T-cell (primary cell): ENCODE measurements around the gene TIMM17A. TPM values are rescaled to one million over a fixed set of nuclear protein-coding genes. Genes with fewer than 3 reads are reported as not detected.

Experiments
- ATAC-seq, 4 experiments: fragments of 200-7000 bp in 3 of 4; fragments of 150-1000 bp in 1 of 4; cut with Tn5 transposase; replicated peaks in 1 of 4; 1 replicate in 3 of 4; 2 replicates in 1 of 4; pipeline ENCODE4 v1.10.0; 2021; ENCODE audit warnings: moderate library complexity in 3 of 4, mild to moderate bottlenecking in 2 of 4, moderate number of reproducible peaks in 1 of 4
- CTCF ChIA-PET, 2 donors: fragments of 300-600 bp; sonication (Branson Sonifier 250); formaldehyde crosslinking; loops; one replicate each; lab custom pipeline; 2022; ENCODE audit warnings: antibody characterized with exemption in 2 of 2; lab: Charles Lee
- POLR2A ChIA-PET, 2 donors: fragments of 300-600 bp; sonication (Branson Sonifier 250); formaldehyde crosslinking; loops; one replicate each; lab custom pipeline; 2022; ENCODE audit warnings: antibody characterized with exemption in 2 of 2; lab: Charles Lee
- DNase-seq, 35 experiments: peaks; one replicate each; pipeline versions ENCODE4 v3.0.0 to v3.0.0-alpha.2; 2013 to 2023
- H3K27ac ChIP-seq: one replicate; pipeline ENCODE4 v1.5.1; 2013; ENCODE audit warnings: low read length
- H3K27me3 ChIP-seq, 2 experiments: replicated peaks in 1 of 2; 1 replicate in 1 of 2; 2 replicates in 1 of 2; pipeline versions ENCODE4 v1.6.1 to v1.7.0; 2013; ENCODE audit warnings: low read length in 1 of 2, mixed read lengths in 1 of 2; ENCODE audit not compliant: control insufficient read depth in 2 of 2, insufficient read depth in 2 of 2; ENCODE audit errors: extremely low read depth in 1 of 2
- H3K36me3 ChIP-seq, 2 donors: 1 replicate in 1 of 2; 2 replicates in 1 of 2; pipeline versions ENCODE4 v1.6.1 to v1.7.0; 2013; ENCODE audit warnings: low read length in 1 of 2; ENCODE audit not compliant: control insufficient read depth in 2 of 2, insufficient read depth in 1 of 2; ENCODE audit errors: extremely low read depth in 1 of 2
- H3K4me1 ChIP-seq, 2 experiments: 1 replicate in 1 of 2; 2 replicates in 1 of 2; pipeline versions ENCODE4 v1.6.1 to v1.7.0; 2013; ENCODE audit warnings: low read length in 2 of 2, mixed read lengths in 1 of 2; ENCODE audit not compliant: insufficient read depth in 2 of 2, control insufficient read depth in 1 of 2; ENCODE audit errors: extremely low read depth in 1 of 2
- H3K4me3 ChIP-seq, 2 donors: 1 replicate in 1 of 2; 2 replicates in 1 of 2; pipeline versions ENCODE4 v1.5.1 to v1.7.0; 2013; ENCODE audit warnings: mild to moderate bottlenecking in 2 of 2, low read length in 1 of 2, moderate library complexity in 1 of 2; ENCODE audit not compliant: control insufficient read depth in 1 of 2; ENCODE audit errors: extremely low read depth in 1 of 2
- H3K9me3 ChIP-seq: 2 replicates; pipeline ENCODE4 v1.7.0; 2013
- H3K27ac Mint-ChIP-seq, 2 donors: one replicate each; pipeline ENCODE4 v1.8.0; 2020 to 2021; ENCODE audit warnings: mild to moderate bottlenecking in 2 of 2, mixed read lengths in 2 of 2
- H3K27me3 Mint-ChIP-seq, 2 donors: one replicate each; pipeline ENCODE4 v1.8.0; 2021 to 2022; ENCODE audit warnings: mixed read lengths in 2 of 2
- H3K36me3 Mint-ChIP-seq: one replicate; pipeline ENCODE4 v1.8.0; 2021; ENCODE audit warnings: mixed read lengths
- H3K4me1 Mint-ChIP-seq, 3 donors: one replicate each; pipeline ENCODE4 v1.8.0; 2020 to 2022; ENCODE audit warnings: mixed read lengths in 3 of 3, mild to moderate bottlenecking in 1 of 3
- H3K4me3 Mint-ChIP-seq, 3 donors: one replicate each; pipeline ENCODE4 v1.8.0; 2020 to 2022; ENCODE audit warnings: mild to moderate bottlenecking in 3 of 3, mixed read lengths in 3 of 3, moderate library complexity in 3 of 3
- H3K9me3 Mint-ChIP-seq, 3 donors: one replicate each; pipeline ENCODE4 v1.8.0; 2020 to 2022; ENCODE audit warnings: mixed read lengths in 3 of 3
- WGBS: methylation state at CpG from one replicate; pipeline ENCODE4 v1.1.5; 2013; ENCODE audit warnings: missing lambda C conversion rate; ENCODE audit not compliant: insufficient coverage; 5-methylcytosine and 5-hydroxymethylcytosine counted together
- total RNA-seq, 35 experiments: library from RNA in 6 of 35; stranded (reverse) in 6 of 35; fragments of 120-200 nt in 1 of 35; gene quantifications; one replicate each; pipeline versions ENCODE4 v1.2.1 to v1.2.4 and lab custom pipeline; 2013 to 2026

Gene TIMM17A
- total RNA-seq, 5 donors from 2014 or later (not counting 1 experiment from before 2014, with no cell fraction given), result 28.7 to 37.6 (median 29.9) TPM

DNA sequence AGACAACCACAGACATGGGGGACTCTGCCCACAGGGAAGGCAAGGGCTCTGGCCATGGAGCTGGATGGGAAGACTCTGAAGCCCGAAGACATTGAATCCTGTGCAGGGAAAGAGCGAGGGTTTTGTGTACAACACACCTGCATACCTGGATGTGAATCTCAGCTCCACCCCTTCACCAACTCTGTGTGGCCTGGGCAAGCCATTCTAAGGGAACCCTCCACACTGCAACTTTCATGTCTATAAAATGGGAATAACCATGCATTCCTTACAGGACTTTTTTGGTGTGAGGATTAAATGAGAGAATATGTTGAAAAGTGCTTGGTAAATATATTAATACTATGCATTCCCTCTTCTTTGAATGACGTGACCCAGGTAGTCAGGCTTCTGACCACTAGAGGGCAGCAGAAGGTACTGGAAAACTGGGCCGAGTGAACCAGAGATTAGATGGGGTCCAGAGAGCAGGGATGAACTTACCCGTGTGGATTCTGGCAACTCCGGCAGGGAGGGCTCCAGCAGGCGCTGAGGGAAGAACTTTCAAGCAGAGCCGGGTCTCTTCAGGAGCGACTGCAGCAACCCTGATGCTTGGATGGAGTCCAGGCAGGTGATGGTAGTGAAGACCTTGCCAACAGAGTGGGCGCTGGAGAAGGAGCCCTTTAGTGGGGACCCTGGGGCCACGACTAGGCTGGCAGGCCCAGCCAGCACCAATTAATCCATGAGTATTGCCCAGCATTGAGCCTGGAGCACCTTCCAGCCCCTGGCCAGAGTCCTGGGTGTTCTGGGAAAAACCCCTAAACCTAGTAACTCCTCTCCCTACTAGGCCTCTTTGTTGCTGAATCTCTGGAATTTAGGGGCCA is 54.2 kb downstream of the TIMM17A start:
- Histone ChIP-seq H3K4me1 (peaks cover 0 to 4% of the 10 kb centered on the region in 2 experiments), H3K27me3 (peaks cover 0 to 9% of the 10 kb centered on the region in 2 experiments), H3K27ac (no peak overlapping the region), H3K4me3 (no peak overlapping the region), H3K36me3 (peaks cover 11 to 12% of the 10 kb centered on the region in 2 donors), H3K9me3 (no peaks in the 10 kb centered on the region)
- Mint-ChIP-seq H3K27me3 (no peaks in the 10 kb centered on the region), H3K27ac (no peak overlapping the region), H3K9me3 (no peaks in the 10 kb centered on the region), H3K36me3 (peaks cover 13% of the 10 kb centered on the region), H3K4me1 (peaks cover 0 to 5% (median 2%) of the 10 kb centered on the region in 3 donors), H3K4me3 (no peak overlapping the region)
- CTCF ChIA-PET, result interaction anchor here in 1 of 2 donors (0.6 to 0.9 kb wide), 3 partner anchors 89 to 407 kb away, joined by 3 to 5 read pairs (median 3); no protein-coding TSS in a partner anchor
- ATAC-seq, result peak; percentile 65 to 75 (median 69)
- POLR2A ChIA-PET, result no interaction called here
- DNase-seq, result peak in 30 of 35 experiments; percentile 12 to 75 (median 42)
- WGBS, result 27% methylated on average over 5 of the region's 11 CpGs

DNA sequence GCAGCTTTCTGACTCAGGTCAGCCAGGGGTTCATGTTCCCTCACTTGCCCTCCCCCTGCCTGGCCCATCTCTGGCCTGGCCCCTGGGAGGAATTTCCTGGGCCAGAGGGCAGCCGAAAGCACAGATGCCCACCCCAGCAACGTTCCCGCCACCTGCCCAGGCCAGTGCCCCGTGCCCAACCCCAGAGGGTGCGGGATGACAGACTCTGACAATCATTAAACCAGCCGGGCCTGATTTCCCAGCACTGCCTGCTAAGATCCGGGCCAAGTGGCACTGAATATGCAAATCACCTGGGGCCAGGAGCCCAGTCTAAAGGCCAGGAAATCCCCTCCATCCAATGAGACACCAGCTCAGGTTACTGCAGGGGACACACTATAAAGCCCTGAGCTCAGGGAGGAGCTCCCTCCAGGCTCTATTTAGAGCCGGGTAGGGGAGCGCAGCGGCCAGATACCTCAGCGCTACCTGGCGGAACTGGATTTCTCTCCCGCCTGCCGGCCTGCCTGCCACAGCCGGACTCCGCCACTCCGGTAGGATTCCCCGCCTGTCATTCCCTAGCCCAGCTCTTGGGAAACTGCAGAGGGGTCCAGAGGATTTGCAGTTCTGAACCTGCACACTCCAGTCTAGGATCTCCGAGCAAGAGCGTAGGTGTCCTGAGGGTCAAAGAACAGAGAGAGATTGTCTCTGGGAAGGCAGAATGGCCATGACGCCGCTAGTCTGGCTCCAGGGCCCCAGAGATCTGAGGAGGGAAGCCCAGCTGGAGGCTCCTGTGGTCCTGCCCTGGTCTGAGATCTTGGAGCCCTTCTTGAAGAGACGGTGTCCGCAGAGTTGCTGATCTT is 55.1 kb downstream of the TIMM17A start, which contains the start of gene ELF3:
ELF3 (plus strand) TSS at position 408 of the 836 bp plus-strand sequence. CDS start 550 bp downstream, outside the sequence.
- H3K4me3 ChIP-seq, result no peak within 1 kb of the TSS
- DNase-seq (no peak), ATAC-seq (no peak)
- H3K27ac ChIP-seq, result no peak within 1 kb of the TSS
- ChIA-PET POLR2A (no interaction called here), CTCF (interaction anchor here in 1 of 2 donors (0.6 to 0.9 kb wide), 2 partner anchors 125 to 408 kb away, joined by 3 to 5 read pairs; no protein-coding TSS in a partner anchor)
- peaks cover 3 to 4% of the 10 kb centered on the region in 2 donors for H3K36me3 ChIP-seq
- H3K27me3 Mint-ChIP-seq, result no peaks in the 10 kb centered on the region
- H3K27me3 ChIP-seq, result peaks cover 0 to 12% of the 10 kb centered on the region in 2 experiments
- H3K27ac Mint-ChIP-seq, result no peak within 1 kb of the TSS
- no peaks in the 10 kb centered on the region for H3K9me3 Mint-ChIP-seq
- peaks cover 0 to 5% (median 2%) of the 10 kb centered on the region in 3 donors for H3K4me1 Mint-ChIP-seq
- 88% methylated on average over 22 of the region's 24 CpGs for WGBS
- H3K4me1 ChIP-seq, result peaks cover 0 to 4% of the 10 kb centered on the region in 2 experiments
- H3K36me3 Mint-ChIP-seq, result peaks cover 10% of the 10 kb centered on the region
- no peak within 1 kb of the TSS for H3K4me3 Mint-ChIP-seq
- no peaks in the 10 kb centered on the region for H3K9me3 ChIP-seq

DNA sequence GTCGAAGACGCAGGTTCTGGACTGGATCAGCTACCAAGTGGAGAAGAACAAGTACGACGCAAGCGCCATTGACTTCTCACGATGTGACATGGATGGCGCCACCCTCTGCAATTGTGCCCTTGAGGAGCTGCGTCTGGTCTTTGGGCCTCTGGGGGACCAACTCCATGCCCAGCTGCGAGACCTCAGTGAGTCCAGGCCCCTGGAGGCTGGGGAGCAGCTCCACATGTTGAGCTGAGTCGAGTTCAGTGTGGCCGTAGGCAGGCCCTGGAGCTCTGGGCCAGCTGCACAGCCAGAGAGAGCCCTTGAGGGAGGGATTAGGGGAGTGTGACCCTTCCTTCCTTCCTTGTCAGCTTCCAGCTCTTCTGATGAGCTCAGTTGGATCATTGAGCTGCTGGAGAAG is 56.7 kb downstream of the TIMM17A start:
- Mint-ChIP-seq H3K27ac (no peak overlapping the region), H3K9me3 (no peaks in the 10 kb centered on the region), H3K4me1 (peaks cover 0 to 5% (median 2%) of the 10 kb centered on the region in 3 donors), H3K4me3 (no peak overlapping the region), H3K36me3 (peaks cover 3% of the 10 kb centered on the region), H3K27me3 (peaks cover 2 to 3% of the 10 kb centered on the region in 2 donors)
- Histone ChIP-seq H3K4me1 (peaks cover 0 to 4% of the 10 kb centered on the region in 2 experiments), H3K4me3 (no peak overlapping the region), H3K9me3 (no peaks in the 10 kb centered on the region), H3K27me3 (peaks cover 0 to 14% of the 10 kb centered on the region in 2 experiments), H3K36me3 (no peaks in the 10 kb centered on the region), H3K27ac (no peak overlapping the region)
- DNase-seq (no peak), ATAC-seq (no peak)
- POLR2A ChIA-PET, result interaction anchor here in 1 of 2 donors (0.6 kb wide), 1 partner anchor 1073 kb away, joined by 4 read pairs; no protein-coding TSS in a partner anchor
- CTCF ChIA-PET, result interaction anchor here (0.6 to 2.2 kb wide), 2 partner anchors 12 to 117 kb away, joined by 3 to 8 read pairs; no protein-coding TSS in a partner anchor
- 96% methylated on average over 9 of the region's 11 CpGs for WGBS

DNA sequence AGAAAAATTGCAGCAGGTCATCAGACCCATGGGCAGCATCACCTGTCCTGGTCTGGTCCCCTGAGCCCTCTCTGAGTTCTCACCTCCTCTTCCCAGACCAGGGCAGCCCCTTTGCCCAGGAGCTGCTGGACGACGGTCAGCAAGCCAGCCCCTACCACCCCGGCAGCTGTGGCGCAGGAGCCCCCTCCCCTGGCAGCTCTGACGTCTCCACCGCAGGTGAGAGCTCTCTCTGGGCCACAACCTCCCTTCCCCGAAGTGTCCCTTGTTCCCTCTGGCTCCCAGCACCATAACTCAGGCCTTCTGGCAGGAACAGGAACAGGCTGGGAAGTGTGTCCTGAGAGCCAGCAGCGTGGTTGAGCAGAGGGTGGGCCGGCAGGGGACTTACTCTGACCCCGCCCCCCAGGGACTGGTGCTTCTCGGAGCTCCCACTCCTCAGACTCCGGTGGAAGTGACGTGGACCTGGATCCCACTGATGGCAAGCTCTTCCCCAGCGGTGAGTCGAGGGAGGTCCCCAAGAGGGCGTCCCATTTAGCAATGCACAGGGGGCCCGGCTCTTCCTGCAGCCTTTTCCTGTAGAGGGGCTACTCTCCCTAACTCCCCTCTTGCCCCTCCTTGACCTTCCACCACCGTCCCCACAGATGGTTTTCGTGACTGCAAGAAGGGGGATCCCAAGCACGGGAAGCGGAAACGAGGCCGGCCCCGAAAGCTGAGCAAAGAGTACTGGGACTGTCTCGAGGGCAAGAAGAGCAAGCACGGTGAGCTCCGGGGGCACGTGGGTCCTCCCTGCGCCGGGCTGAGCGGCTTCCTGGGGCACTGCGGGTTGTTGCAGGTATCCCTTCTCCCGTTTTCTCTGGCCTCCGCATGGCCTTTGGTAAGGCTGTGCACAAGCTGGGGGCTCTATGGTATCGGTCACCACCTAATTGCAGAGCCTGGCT is 57.5 kb downstream of the TIMM17A start:
- peaks cover 6 to 9% of the 10 kb centered on the region in 2 donors for H3K27me3 Mint-ChIP-seq
- no peaks in the 10 kb centered on the region for H3K36me3 ChIP-seq
- ChIA-PET POLR2A (interaction anchor here in 1 of 2 donors (0.5 kb wide), 1 partner anchor 44 kb away, joined by 3 read pairs; no protein-coding TSS in a partner anchor), CTCF (interaction anchor here (0.6 to 2.2 kb wide), 4 partner anchors 13 to 739 kb away, joined by 3 to 8 read pairs (median 3); no protein-coding TSS in a partner anchor)
- ATAC-seq (no peak), DNase-seq (no peak)
- H3K27ac Mint-ChIP-seq, result no peak overlapping the region
- 76% methylated on average over 25 of the region's 35 CpGs for WGBS
- peaks cover 0 to 20% of the 10 kb centered on the region in 2 experiments for H3K27me3 ChIP-seq
- peaks cover 3% of the 10 kb centered on the region for H3K36me3 Mint-ChIP-seq
- H3K9me3 Mint-ChIP-seq, result no peaks in the 10 kb centered on the region
- no peak overlapping the region for H3K4me3 ChIP-seq
- peaks cover 0 to 5% (median 2%) of the 10 kb centered on the region in 3 donors for H3K4me1 Mint-ChIP-seq
- H3K4me1 ChIP-seq, result peaks cover 0 to 4% of the 10 kb centered on the region in 2 experiments
- H3K4me3 Mint-ChIP-seq, result no peak overlapping the region
- no peaks in the 10 kb centered on the region for H3K9me3 ChIP-seq
- no peak overlapping the region for H3K27ac ChIP-seq

DNA sequence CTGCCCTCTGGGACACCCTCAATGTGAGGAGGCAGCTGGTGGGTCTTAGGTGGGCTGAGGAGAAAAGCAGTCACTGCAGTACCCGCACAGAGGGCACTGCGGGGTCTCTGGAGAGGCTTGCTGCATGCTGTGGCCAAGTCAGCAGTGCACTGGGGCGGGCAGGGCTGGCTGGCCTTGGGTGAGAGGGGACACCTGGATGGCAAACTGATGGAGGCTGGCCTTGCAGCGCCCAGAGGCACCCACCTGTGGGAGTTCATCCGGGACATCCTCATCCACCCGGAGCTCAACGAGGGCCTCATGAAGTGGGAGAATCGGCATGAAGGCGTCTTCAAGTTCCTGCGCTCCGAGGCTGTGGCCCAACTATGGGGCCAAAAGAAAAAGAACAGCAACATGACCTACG is 58.3 kb downstream of the TIMM17A start:
- H3K27me3 Mint-ChIP-seq, result peaks cover 8 to 11% of the 10 kb centered on the region in 2 donors
- CTCF ChIA-PET, result interaction anchor here (0.5 to 2.2 kb wide), 4 partner anchors 14 to 1801 kb away, joined by 3 to 8 read pairs (median 4); no protein-coding TSS in a partner anchor
- H3K36me3 ChIP-seq, result no peaks in the 10 kb centered on the region
- peaks cover 0 to 4% of the 10 kb centered on the region in 2 experiments for H3K4me1 ChIP-seq
- ATAC-seq, result no peak
- POLR2A ChIA-PET, result no interaction called here
- H3K9me3 Mint-ChIP-seq, result no peaks in the 10 kb centered on the region
- H3K4me1 Mint-ChIP-seq, result peaks cover 0 to 5% (median 2%) of the 10 kb centered on the region in 3 donors
- H3K9me3 ChIP-seq, result no peaks in the 10 kb centered on the region
- peaks cover 3% of the 10 kb centered on the region for H3K36me3 Mint-ChIP-seq
- H3K27me3 ChIP-seq, result peaks cover 0 to 22% of the 10 kb centered on the region in 2 experiments
- H3K27ac ChIP-seq, result no peak overlapping the region
- no peak overlapping the region for H3K4me3 Mint-ChIP-seq
- H3K4me3 ChIP-seq, result no peak overlapping the region
- no peak for DNase-seq
- WGBS, result 89% methylated on average over 12 of the region's 12 CpGs
- H3K27ac Mint-ChIP-seq, result no peak overlapping the region
